A549 (cell line): ENCODE results near the gene BTG4. TPM values are rescaled to one million over a fixed set of nuclear protein-coding genes. Genes with fewer than 3 reads are reported as not detected.

Experiments
- ATAC-seq, 2 experiments: fragments of 200-7000 bp in 1 of 2; fragments of >200 bp in 1 of 2; cut with Nextera tagmentation in 1 of 2; cut with Tn5 transposase in 1 of 2; 3 replicates each; pipeline versions ENCODE4 v1.8.0 to v1.9.1; 2018 to 2020; ENCODE audit warnings: mild to moderate bottlenecking in 1 of 2, moderate library complexity in 1 of 2
- CTCF ChIA-PET: fragments of 300-600 bp; sonication (Branson Sonifier 250); formaldehyde crosslinking; extraction: SDS; loops from one replicate; lab custom pipeline; 2021; ENCODE audit warnings: antibody characterized with exemption, inconsistent platforms; lab: Yijun Ruan, JAX
- POLR2A ChIA-PET: fragments of 350-600 bp; formaldehyde crosslinking; extraction: SDS; loops from one replicate; lab custom pipeline; 2021; ENCODE audit warnings: antibody characterized with exemption, inconsistent platforms; lab: Yijun Ruan, JAX
- DNase-seq, 2 experiments: peaks; one replicate each; pipeline versions ENCODE4 v3.0.0 to v3.0.0-alpha.2; 2011 to 2016; ENCODE audit warnings: low read depth in 1 of 2, low spot score in 1 of 2
- FAIRE-seq: peaks from 2 replicates; lab custom pipeline; 2011; peaks lifted over from hg19 to GRCh38; lab: Jason Lieb, UNC
- H3K27ac ChIP-seq, 2 experiments: fragments of >200 bp; sonication (Bioruptor Twin); formaldehyde crosslinking; 3 replicates each; pipeline ENCODE4 v1.5.1; 2016 to 2017
- H3K4me1 ChIP-seq: fragments of >200 bp; sonication (Bioruptor Twin); formaldehyde crosslinking; 3 replicates; pipeline ENCODE4 v1.6.1; 2016
- H3K4me2 ChIP-seq: fragments of >200 bp; sonication (Bioruptor Twin); formaldehyde crosslinking; 3 replicates; pipeline ENCODE4 v1.6.1; 2016
- H3K4me3 ChIP-seq: fragments of >200 bp; sonication (Bioruptor Twin); formaldehyde crosslinking; 3 replicates; pipeline ENCODE4 v1.5.1; 2016
- H3K9me3 ChIP-seq: fragments of >200 bp; sonication (Bioruptor Twin); formaldehyde crosslinking; 3 replicates; pipeline ENCODE4 v1.6.1; 2016
- CBX8 ChIP-seq: fragments of 200-600 bp; sonication (generic); IDR thresholded peaks from 2 replicates; pipeline ENCODE4 v1.6.1; 2016
- CTCF ChIP-seq: fragments of >200 bp; sonication (Bioruptor Twin); formaldehyde crosslinking; IDR thresholded peaks from 3 replicates; pipeline ENCODE4 v1.5.1; 2016
- EHF ChIP-seq: fragments of 250-450 bp; sonication (Bioruptor Pico); IDR thresholded peaks from 2 replicates; pipeline ENCODE4 v1.5.0; 2020; ENCODE audit warnings: mild to moderate bottlenecking
- ESRRA ChIP-seq: fragments of 150-350 bp; IDR thresholded peaks from 2 replicates; pipeline ENCODE4 v1.6.1; 2014; ENCODE audit warnings: mild to moderate bottlenecking, low read length, borderline replicate concordance
- GATA3 ChIP-seq: IDR thresholded peaks from 2 replicates; pipeline ENCODE4 v1.6.1; 2012; ENCODE audit warnings: borderline replicate concordance
- HEYL ChIP-seq: fragments of 250-450 bp; sonication (Bioruptor Pico); IDR thresholded peaks from 2 replicates; pipeline ENCODE4 v1.8.0; 2021; ENCODE audit warnings: mild to moderate bottlenecking, moderate library complexity
- HMGXB4 ChIP-seq: fragments of 250-450 bp; sonication (Bioruptor Pico); IDR thresholded peaks from 2 replicates; pipeline ENCODE4 v1.5.0; 2021; ENCODE audit warnings: mild to moderate bottlenecking, moderate library complexity, borderline replicate concordance
- JUNB ChIP-seq: fragments of >200 bp; sonication (Bioruptor Twin); formaldehyde crosslinking; IDR thresholded peaks from 2 replicates; pipeline ENCODE4 v1.6.1; 2016
- KDM5A ChIP-seq: fragments of 200-600 bp; sonication (generic); IDR thresholded peaks from 2 replicates; pipeline ENCODE4 v1.6.1; 2016; ENCODE audit warnings: antibody characterized with exemption, mild to moderate bottlenecking
- MAZ ChIP-seq: fragments of 150-350 bp; IDR thresholded peaks from 2 replicates; pipeline ENCODE4 v1.6.1; 2014; ENCODE audit warnings: antibody characterized with exemption, low read depth, low read length, borderline replicate concordance
- MYC ChIP-seq: IDR thresholded peaks from 2 replicates; pipeline ENCODE4 v1.6.1; 2012; ENCODE audit warnings: mild to moderate bottlenecking, inconsistent platforms, low read length, improper control_type of control experiment, borderline replicate concordance
- NPAS2 ChIP-seq: fragments of 250-450 bp; sonication (Bioruptor Pico); IDR thresholded peaks from 2 replicates; pipeline ENCODE4 v1.8.0; 2022; ENCODE audit warnings: mild to moderate bottlenecking, moderate library complexity, borderline replicate concordance
- PHF8 ChIP-seq: fragments of 200-600 bp; sonication (generic); IDR thresholded peaks from 2 replicates; pipeline ENCODE4 v1.6.1; 2016; ENCODE audit warnings: low read depth, mild to moderate bottlenecking, antibody characterized with exemption, moderate library complexity, borderline replicate concordance
- USF2 ChIP-seq: fragments of 450-650 bp; IDR thresholded peaks from 2 replicates; pipeline ENCODE4 v1.6.1; 2014; ENCODE audit warnings: antibody characterized with exemption
- WGBS: methylation state at CpG from one replicate; pipeline ENCODE4 v1.1.6; 2017; ENCODE audit errors: missing lambda C conversion rate; 5-methylcytosine and 5-hydroxymethylcytosine counted together
- polyA plus RNA-seq, 4 experiments: library from polyadenylated mRNA; depleted of rRNA in 3 of 4; stranded (reverse); fragments of >200 nt; fragmentation: RNase III in 1 of 4; extraction: RNeasy Plus Mini Kit Qiagen cat#74134 plus additional on column Dnase treatment in 1 of 4; gene quantifications; 2 replicates in 3 of 4; 3 replicates in 1 of 4; pipeline ENCODE4 v1.2.3, GENCODE V29; 2011 to 2017

BTG4 gene
- polyA plus RNA-seq, 2 of the 4 experiments (the other 2 are of a cell fraction): 0.23 to 0.36 TPM

GRCh38 chr11:111450480-111451320 is 61.5 kb downstream of the BTG4 start:
- ChIA-PET CTCF (interaction anchor here (1.2 kb wide), 1 partner anchor 166 kb away, joined by 4 read pairs; no protein-coding TSS in a partner anchor), POLR2A (no interaction called here)
- no peak overlapping the region for H3K27ac ChIP-seq
- 75% methylated on average over 7 of the region's 12 CpGs for WGBS
- FAIRE-seq (no peak), DNase-seq (no peak), ATAC-seq (no peak)
- H3K4me1 ChIP-seq: no peaks in the 10 kb centered on the region
- no peak overlapping the region for H3K4me2 ChIP-seq
- no peak overlapping the region for H3K4me3 ChIP-seq
- TF ChIP-seq HEYL (no peak), ESRRA (no peak), NPAS2 (CRISPR knock-in tag) (no peak), CTCF (no peak), USF2 (no peak), KDM5A (no peak), JUNB (no peak), HMGXB4 (CRISPR knock-in tag) (no peak), GATA3 (no peak), EHF (CRISPR knock-in tag) (no peak), MAZ (no peak), MYC (no peak)
- TF ChIP-seq, all 56 proteins: peak for 0
- no peaks in the 10 kb centered on the region for H3K9me3 ChIP-seq

- Histone ChIP-seq H3K4me1 (no peaks in the 10 kb centered on the region), H3K9me3 (no peaks in the 10 kb centered on the region), H3K4me2 (no peak overlapping the region), H3K4me3 (no peak overlapping the region)
- CTCF ChIA-PET: interaction anchor here (0.6 to 1.2 kb wide), 2 partner anchors 165 to 1143 kb away, joined by 3 to 4 read pairs; no protein-coding TSS in a partner anchor
- WGBS: 50% methylated on average over 2 of the region's 4 CpGs
- no peak for DNase-seq
- POLR2A ChIA-PET: no interaction called here
- FAIRE-seq: no peak
- ATAC-seq: no peak
- no peak for TF ChIP-seq PHF8
- no peak for TF ChIP-seq CBX8
- no peak for TF ChIP-seq CTCF
- TF ChIP-seq, all 56 proteins: peak for 0
- no peak overlapping the region for H3K27ac ChIP-seq
Measured at GRCh38 chr11:111449696-111450479, 62.3 kb downstream of the BTG4 start.
